SU-DHL-6 (cell line): Measurements from ENCODE around the gene ZNF892.

Experiments
- H2AFZ ChIP-seq: fragments of 200-600 bp; sonication (generic); 2 replicates; pipeline ENCODE4 v1.6.1; 2014; ENCODE audit warnings: low read depth, mild to moderate bottlenecking, moderate library complexity, mixed read lengths, antibody characterized with exemption, low read length; ENCODE audit not compliant: severe bottlenecking
- H3F3A ChIP-seq: fragments of 200-600 bp; shearing (Covaris generic); 2 replicates; pipeline ENCODE4 v1.6.0; 2016; ENCODE audit warnings: antibody characterized with exemption, mild to moderate bottlenecking; ENCODE audit not compliant: insufficient read depth
- H3K27ac ChIP-seq: fragments of 200-600 bp; sonication (generic); 2 replicates; pipeline ENCODE4 v1.5.1; 2016; ENCODE audit warnings: low read depth, mild to moderate bottlenecking, low read length, moderate library complexity, mixed read lengths
- H3K27me3 ChIP-seq: fragments of 200-600 bp; sonication (generic), shearing (Covaris generic); 2 replicates; pipeline ENCODE4 v1.6.0; 2014; ENCODE audit warnings: mild to moderate bottlenecking, low read length
- H3K36me3 ChIP-seq: fragments of 200-600 bp; sonication (generic); 2 replicates; pipeline ENCODE4 v1.6.1; 2014; ENCODE audit warnings: mild to moderate bottlenecking, low read length, mixed read lengths
- H3K4me2 ChIP-seq: fragments of 300-600, 200-600 bp; shearing (Covaris generic), sonication (generic); 2 replicates; pipeline ENCODE4 v1.6.0; 2014; ENCODE audit warnings: low read length, low read depth, mild to moderate bottlenecking; ENCODE audit not compliant: poor library complexity, severe bottlenecking
- H3K4me3 ChIP-seq: fragments of 200-600 bp; sonication (generic); 2 replicates; pipeline ENCODE4 v1.5.1; 2014; ENCODE audit warnings: antibody characterized with exemption, low read length, mild to moderate bottlenecking, mixed read lengths; ENCODE audit not compliant: insufficient read depth, poor library complexity, severe bottlenecking
- H3K79me2 ChIP-seq: fragments of 200-600 bp; sonication (generic); 2 replicates; pipeline ENCODE4 v1.6.1; 2014; ENCODE audit warnings: mild to moderate bottlenecking, low read length, moderate library complexity; ENCODE audit not compliant: insufficient read depth
- H3K9ac ChIP-seq: fragments of 200-600 bp; sonication (generic); 2 replicates; pipeline ENCODE4 v1.7.0; 2014; ENCODE audit warnings: mild to moderate bottlenecking, low read length
- H3K9me2 ChIP-seq: fragments of 200-600 bp; sonication (generic); replicated peaks from 2 replicates; pipeline ENCODE4 v1.6.1; 2014; ENCODE audit warnings: low read length; ENCODE audit not compliant: insufficient read depth
- H3K9me3 ChIP-seq: fragments of 200-600 bp; sonication (generic); 2 replicates; pipeline ENCODE4 v1.6.1; 2014; ENCODE audit warnings: low read length, mixed read lengths; ENCODE audit not compliant: insufficient read depth
- H4K20me1 ChIP-seq: fragments of 200-600 bp; sonication (generic); 2 replicates; pipeline ENCODE4 v1.6.1; 2014; ENCODE audit warnings: low read depth, mild to moderate bottlenecking, antibody characterized with exemption, low read length, moderate library complexity, mixed read lengths
- EZH2phosphoT487 ChIP-seq: fragments of 200-600 bp; sonication (generic), shearing (Covaris generic); conservative IDR thresholded peaks from 2 replicates; pipeline ENCODE4 v1.6.1; 2018; ENCODE audit warnings: mild to moderate bottlenecking, antibody characterized with exemption, low read length, moderate library complexity, mixed read lengths
- TF ChIP-seq, protein P1 (sequence below): fragments of 200-600 bp; sonication (generic); IDR thresholded peaks from one replicate; pipeline ENCODE4 v1.5.1; 2017; ENCODE audit warnings: antibody characterized with exemption, mild to moderate bottlenecking, low read length, moderate library complexity; ENCODE audit not compliant: insufficient read depth, poor library complexity, severe bottlenecking

The ZNF892 gene

GRCh38 chr2:95159690-95160449 is 47.5 kb upstream of the ZNF892 start, which contains the start of gene ZNF514:
Gene ZNF514 (minus strand): TSS chr2:95159848. CDS start chr2:95153253, 6,595 bp downstream.
- H2AFZ ChIP-seq = peak within 1 kb of the TSS; percentile 99
- no peaks in the 10 kb centered on the region for H3K36me3 ChIP-seq
- no peaks in the 10 kb centered on the region for H4K20me1 ChIP-seq
- 0 out of 2 replicates have a peak, but pooled peaks cover 5% of the 10 kb centered on the region for H3K79me2 ChIP-seq
- peaks cover 8% of the 10 kb centered on the region; the same call in 1 of the 2 replicates for H3F3A ChIP-seq
- peak within 1 kb of the TSS; percentile 48 for H3K4me3 ChIP-seq
- H3K4me2 ChIP-seq = peak within 1 kb of the TSS; percentile 68
- H3K9me3 ChIP-seq = no peaks in the 10 kb centered on the region
- H3K9me2 ChIP-seq = no peaks in the 10 kb centered on the region
- no peaks in the 10 kb centered on the region for H3K27me3 ChIP-seq
- no peak within 1 kb of the TSS for H3K27ac ChIP-seq
- no peak for TF ChIP-seq EZH2phosphoT487
- H3K9ac ChIP-seq = peak within 1 kb of the TSS; percentile 54

DNA sequence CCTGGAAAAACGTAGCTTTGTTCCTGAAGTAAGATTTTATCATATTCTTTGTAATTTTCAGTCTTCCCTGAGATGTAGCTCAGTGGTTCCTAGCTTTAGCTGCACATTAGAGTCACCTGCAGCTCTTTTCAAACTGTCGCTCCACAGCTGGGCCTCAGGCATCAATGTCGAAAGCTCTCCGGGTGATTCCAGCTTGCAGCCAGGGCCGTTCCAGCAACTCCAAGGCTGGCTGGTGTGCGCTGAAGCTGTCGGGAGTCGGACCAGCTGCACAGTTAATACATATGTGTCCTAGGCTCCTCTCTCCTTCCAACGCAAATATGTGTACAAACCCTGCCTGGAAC is 42.3 kb upstream of the ZNF892 start:
- Histone ChIP-seq H3K4me2 (peak overlapping the region; percentile 92), H3K27me3 (no peaks in the 10 kb centered on the region), H3K9me2 (no peaks in the 10 kb centered on the region), H4K20me1 (no peaks in the 10 kb centered on the region), H3K4me3 (peak overlapping the region; percentile 69), H3K9ac (peak overlapping the region; percentile 72), H3K9me3 (no peaks in the 10 kb centered on the region), H2AFZ (peak overlapping the region; percentile 79), H3F3A (peaks cover 8% of the 10 kb centered on the region; the same call in 1 of the 2 replicates), H3K79me2 (peaks cover 19% of the 10 kb centered on the region), H3K36me3 (no peaks in the 10 kb centered on the region), H3K27ac (peak overlapping the region; percentile 8; the same call in 1 of the 2 replicates)
- no peak for TF ChIP-seq EZH2phosphoT487
- TF ChIP-seq, protein P1, sequence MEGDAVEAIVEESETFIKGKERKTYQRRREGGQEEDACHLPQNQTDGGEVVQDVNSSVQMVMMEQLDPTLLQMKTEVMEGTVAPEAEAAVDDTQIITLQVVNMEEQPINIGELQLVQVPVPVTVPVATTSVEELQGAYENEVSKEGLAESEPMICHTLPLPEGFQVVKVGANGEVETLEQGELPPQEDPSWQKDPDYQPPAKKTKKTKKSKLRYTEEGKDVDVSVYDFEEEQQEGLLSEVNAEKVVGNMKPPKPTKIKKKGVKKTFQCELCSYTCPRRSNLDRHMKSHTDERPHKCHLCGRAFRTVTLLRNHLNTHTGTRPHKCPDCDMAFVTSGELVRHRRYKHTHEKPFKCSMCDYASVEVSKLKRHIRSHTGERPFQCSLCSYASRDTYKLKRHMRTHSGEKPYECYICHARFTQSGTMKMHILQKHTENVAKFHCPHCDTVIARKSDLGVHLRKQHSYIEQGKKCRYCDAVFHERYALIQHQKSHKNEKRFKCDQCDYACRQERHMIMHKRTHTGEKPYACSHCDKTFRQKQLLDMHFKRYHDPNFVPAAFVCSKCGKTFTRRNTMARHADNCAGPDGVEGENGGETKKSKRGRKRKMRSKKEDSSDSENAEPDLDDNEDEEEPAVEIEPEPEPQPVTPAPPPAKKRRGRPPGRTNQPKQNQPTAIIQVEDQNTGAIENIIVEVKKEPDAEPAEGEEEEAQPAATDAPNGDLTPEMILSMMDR = no peak

DNA sequence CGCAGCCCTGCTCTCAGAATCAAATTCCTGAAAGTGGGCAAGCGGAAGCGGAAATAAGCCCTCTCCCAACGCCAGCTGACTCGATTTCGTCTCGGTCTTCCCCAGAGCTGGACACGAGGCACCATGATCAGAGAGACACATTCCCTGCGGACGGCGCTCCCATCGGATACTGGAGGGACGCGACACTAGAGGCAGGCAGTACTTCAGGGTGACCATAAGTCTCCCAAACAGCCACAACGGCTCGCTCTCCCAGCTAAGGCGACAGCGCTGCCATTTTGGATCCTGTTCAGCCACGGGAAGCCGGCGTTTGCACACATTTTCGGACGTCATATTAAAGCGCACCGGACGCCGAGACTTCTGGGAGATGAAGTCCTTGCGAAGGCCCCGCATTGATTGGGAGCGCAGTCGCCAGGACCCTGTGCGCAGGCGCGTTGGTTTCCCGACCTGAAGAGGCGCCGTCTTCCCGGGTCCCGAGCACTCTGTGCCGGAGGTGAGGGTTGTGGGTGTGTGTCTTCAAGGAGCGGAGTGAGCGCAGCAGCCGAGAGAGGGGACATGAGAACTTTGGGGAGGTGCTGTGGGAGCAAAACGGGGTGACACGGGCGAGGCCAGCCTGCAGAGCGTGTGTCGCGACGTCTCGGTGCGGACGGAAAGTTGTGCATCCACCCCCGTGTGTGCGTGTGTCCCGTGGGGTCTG is 41.8 kb upstream of the ZNF892 start, which contains the start of gene ZNF2:
ZNF2 (plus strand) TSS at position 439 of the 694 bp plus-strand sequence. CDS start 10,418 bp downstream, outside the sequence.
- H3K4me2 ChIP-seq = peak within 1 kb of the TSS; percentile 92
- H3K79me2 ChIP-seq = peaks cover 19% of the 10 kb centered on the region
- H3F3A ChIP-seq = peaks cover 4% of the 10 kb centered on the region; the same call in 1 of the 2 replicates
- H3K27me3 ChIP-seq = no peaks in the 10 kb centered on the region
- no peaks in the 10 kb centered on the region for H3K36me3 ChIP-seq
- H3K4me3 ChIP-seq = peak within 1 kb of the TSS; percentile 69
- peak within 1 kb of the TSS; percentile 8; the same call in 1 of the 2 replicates for H3K27ac ChIP-seq
- H2AFZ ChIP-seq = peak within 1 kb of the TSS; percentile 79
- TF ChIP-seq, protein P1 = no peak
- TF ChIP-seq EZH2phosphoT487 = no peak
- H3K9ac ChIP-seq = peak within 1 kb of the TSS; percentile 72
- H4K20me1 ChIP-seq = no peaks in the 10 kb centered on the region; the same call in 1 of the 2 replicates
- no peaks in the 10 kb centered on the region for H3K9me2 ChIP-seq
- H3K9me3 ChIP-seq = no peaks in the 10 kb centered on the region
